Measurements from ENCODE around the gene CACNA1B.

- TF ChIP-seq CTCF (conservative IDR thresholded peaks at IDR 0.05 in 1 of 2, IDR thresholded peaks at IDR 0.05 in 1 of 2; ENCODE audit: low read depth in 1 of 2, low read length in 2 of 2) (no peak), EZH2 (IDR thresholded peaks at IDR 0.05; ENCODE audit: low read length, missing control alignments) (no peak)
These were observed 66.1 kb downstream of the CACNA1B start for GRCh38 chr9:137943655-137944054.

Measured in fibroblast of lung (primary cell).